Glutamatergic neuron (in vitro differentiated cells): ENCODE results near the gene CSNK1G2. TPM values are rescaled to one million over a fixed set of nuclear protein-coding genes. Genes with fewer than 3 reads are reported as not detected.

Experiments
- DNase-seq: peaks from one replicate; pipeline ENCODE4 v3.0.0; 2022
- H3K27ac Mint-ChIP-seq: one replicate; pipeline ENCODE4 v1.8.0; 2020; ENCODE audit warnings: mild to moderate bottlenecking, mixed read lengths, inconsistent platforms; ENCODE audit not compliant: unreplicated experiment
- H3K27me3 Mint-ChIP-seq: one replicate; pipeline ENCODE4 v1.8.0; 2020; ENCODE audit warnings: mild to moderate bottlenecking, moderate library complexity, mixed read lengths, inconsistent platforms; ENCODE audit not compliant: unreplicated experiment
- H3K36me3 Mint-ChIP-seq: one replicate; pipeline ENCODE4 v1.8.0; 2020; ENCODE audit warnings: mild to moderate bottlenecking, mixed read lengths, inconsistent platforms; ENCODE audit not compliant: unreplicated experiment
- H3K4me1 Mint-ChIP-seq: one replicate; pipeline ENCODE4 v1.8.0; 2020; ENCODE audit warnings: mild to moderate bottlenecking, low read depth, mixed read lengths, inconsistent platforms; ENCODE audit not compliant: unreplicated experiment
- H3K4me3 Mint-ChIP-seq: one replicate; pipeline ENCODE4 v1.8.0; 2020; ENCODE audit warnings: mild to moderate bottlenecking, mixed read lengths, inconsistent platforms; ENCODE audit not compliant: unreplicated experiment
- H3K9me3 Mint-ChIP-seq: one replicate; pipeline ENCODE4 v1.8.0; 2020; ENCODE audit warnings: mild to moderate bottlenecking, moderate library complexity, mixed read lengths, inconsistent platforms; ENCODE audit not compliant: unreplicated experiment
- CTCF ChIP-seq: fragments of 200-600 bp; sonication (generic); IDR thresholded peaks from one replicate; pipeline ENCODE4 v1.5.0; 2021; ENCODE audit not compliant: partially characterized antibody, unreplicated experiment
- total RNA-seq: library from RNA; stranded (reverse); fragmentation: NEBNext Ultra II Directional; extraction: Animal tissue kit (Norgen Biotek cat#: 25700); gene quantifications from one replicate; pipeline ENCODE4 v1.2.1, GENCODE V29; 2021; ENCODE audit not compliant: unreplicated experiment

CSNK1G2 gene
- total RNA-seq, 1 donor from 2014 or later = 104 TPM

- no peak overlapping the region for H3K4me3 Mint-ChIP-seq
- no peak for DNase-seq
- H3K27ac Mint-ChIP-seq = no peak overlapping the region
- no peak for TF ChIP-seq CTCF
- no peaks in the 10 kb centered on the region for H3K4me1 Mint-ChIP-seq
- peaks cover 2% of the 10 kb centered on the region for H3K27me3 Mint-ChIP-seq
- no peaks in the 10 kb centered on the region for H3K36me3 Mint-ChIP-seq
- peaks cover 2% of the 10 kb centered on the region for H3K9me3 Mint-ChIP-seq
These were observed 34.1 kb downstream of the CSNK1G2 start for GRCh38 chr19:1975162-1975480.

- Mint-ChIP-seq H3K4me3 (no peak overlapping the region), H3K36me3 (no peaks in the 10 kb centered on the region), H3K4me1 (no peaks in the 10 kb centered on the region), H3K9me3 (peaks cover 6% of the 10 kb centered on the region), H3K27ac (no peak overlapping the region), H3K27me3 (peaks cover 2% of the 10 kb centered on the region)
- TF ChIP-seq CTCF = no peak
- DNase-seq = no peak
These were observed 36.1 kb downstream of the CSNK1G2 start for GRCh38 chr19:1977120-1977519.

- no peak for DNase-seq
- Mint-ChIP-seq H3K4me3 (no peak overlapping the region), H3K27me3 (peaks cover 3% of the 10 kb centered on the region), H3K9me3 (peaks cover 4% of the 10 kb centered on the region), H3K36me3 (no peaks in the 10 kb centered on the region), H3K4me1 (no peaks in the 10 kb centered on the region), H3K27ac (no peak overlapping the region)
- TF ChIP-seq CTCF = no peak
These were observed 37.4 kb downstream of the CSNK1G2 start for GRCh38 chr19:1978346-1978894.

- DNase-seq = no peak
- H3K27ac Mint-ChIP-seq = no peak overlapping the region
These were observed 38.0 kb downstream of the CSNK1G2 start for GRCh38 chr19:1979017-1979416.

GRCh38 chr19:1979642-1980041 is 38.7 kb downstream of the CSNK1G2 start:
- Mint-ChIP-seq H3K4me1 (no peaks in the 10 kb centered on the region), H3K4me3 (no peak overlapping the region), H3K36me3 (no peaks in the 10 kb centered on the region), H3K27ac (no peak overlapping the region), H3K27me3 (peaks cover 5% of the 10 kb centered on the region), H3K9me3 (peaks cover 4% of the 10 kb centered on the region)
- no peak for DNase-seq
- TF ChIP-seq CTCF = no peak

More at GRCh38 chr19:1979017-1979416, 38.0 kb downstream of the CSNK1G2 start:
- Mint-ChIP-seq H3K9me3 (peaks cover 4% of the 10 kb centered on the region), H3K36me3 (no peaks in the 10 kb centered on the region), H3K4me1 (no peaks in the 10 kb centered on the region), H3K27me3 (peaks cover 5% of the 10 kb centered on the region), H3K4me3 (no peak overlapping the region)
- TF ChIP-seq CTCF = no peak
